Measurements from ENCODE around the gene SLC22A31. TPM values are rescaled to one million over a fixed set of nuclear protein-coding genes. Genes with fewer than 3 reads are reported as not detected.

The SLC22A31 gene
- total RNA-seq, 4 donors from 2014 or later, result not detected

- DNase-seq (ENCODE audit: low spot score), result no peak
- TF ChIP-seq CTCF (IDR thresholded peaks at IDR 0.05), result no peak
Observed at GRCh38 chr16:89175280-89176146, 24.8 kb downstream of the SLC22A31 start.

GRCh38 chr16:89174877-89175276 lies 25.5 kb downstream of the SLC22A31 start:
- DNase-seq (ENCODE audit: low spot score), result no peak
- no peak for ATAC-seq (ENCODE audit: low FRiP score)
- no peak for TF ChIP-seq CTCF (IDR thresholded peaks at IDR 0.05)

More at GRCh38 chr16:89175280-89176146, 24.8 kb downstream of the SLC22A31 start:
- ATAC-seq (ENCODE audit: low FRiP score), result no peak

GRCh38 chr16:89174055-89174827 lies 26.1 kb downstream of the SLC22A31 start:
- TF ChIP-seq CTCF (IDR thresholded peaks at IDR 0.05), result no peak
- ATAC-seq (ENCODE audit: low FRiP score) (no peak), DNase-seq (ENCODE audit: low spot score) (no peak)

GRCh38 chr16:89173174-89173921 lies 27.0 kb downstream of the SLC22A31 start:
- ATAC-seq (ENCODE audit: low FRiP score) (no peak), DNase-seq (ENCODE audit: low spot score) (no peak)
- no peak for TF ChIP-seq CTCF (IDR thresholded peaks at IDR 0.05)

- TF ChIP-seq CTCF (IDR thresholded peaks at IDR 0.05), result no peak
- no peak for ATAC-seq (ENCODE audit: low FRiP score)
- DNase-seq (ENCODE audit: low spot score), result no peak
Observed at GRCh38 chr16:89172528-89173173, 27.7 kb downstream of the SLC22A31 start.

GRCh38 chr16:89172171-89172527 lies 28.2 kb downstream of the SLC22A31 start:
- no peak for TF ChIP-seq CTCF (IDR thresholded peaks at IDR 0.05)
- no peak for ATAC-seq (ENCODE audit: low FRiP score)
- no peak for DNase-seq (ENCODE audit: low spot score)
